ENCODE data around the gene SPAG8.
A peak's percentile ranks its signal among the peaks of the same experiment; 100 is the strongest.

SPAG8 gene

DNA sequence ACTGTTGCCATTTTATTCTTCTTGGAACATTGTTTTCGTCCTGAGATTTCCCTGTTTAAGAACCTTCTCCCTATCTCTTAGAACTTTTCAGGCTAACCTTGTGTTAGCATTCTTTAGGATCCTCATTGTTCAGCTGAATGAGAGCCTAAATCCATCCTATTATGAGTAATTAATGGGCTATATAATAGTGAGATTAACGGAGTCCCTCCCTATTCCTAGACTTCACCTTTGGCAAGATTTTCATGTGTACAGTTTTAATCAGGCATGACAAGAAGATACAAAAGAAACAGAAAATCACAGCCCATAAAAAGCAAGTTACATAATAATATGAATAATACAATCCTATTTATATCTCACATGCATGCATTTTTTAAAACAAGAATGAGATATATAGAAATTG lies 48.9 kb downstream of the SPAG8 start:
- peaks cover 27% of the 10 kb centered on the region for H3K4me1 Mint-ChIP-seq
- TF ChIP-seq, protein P1, sequence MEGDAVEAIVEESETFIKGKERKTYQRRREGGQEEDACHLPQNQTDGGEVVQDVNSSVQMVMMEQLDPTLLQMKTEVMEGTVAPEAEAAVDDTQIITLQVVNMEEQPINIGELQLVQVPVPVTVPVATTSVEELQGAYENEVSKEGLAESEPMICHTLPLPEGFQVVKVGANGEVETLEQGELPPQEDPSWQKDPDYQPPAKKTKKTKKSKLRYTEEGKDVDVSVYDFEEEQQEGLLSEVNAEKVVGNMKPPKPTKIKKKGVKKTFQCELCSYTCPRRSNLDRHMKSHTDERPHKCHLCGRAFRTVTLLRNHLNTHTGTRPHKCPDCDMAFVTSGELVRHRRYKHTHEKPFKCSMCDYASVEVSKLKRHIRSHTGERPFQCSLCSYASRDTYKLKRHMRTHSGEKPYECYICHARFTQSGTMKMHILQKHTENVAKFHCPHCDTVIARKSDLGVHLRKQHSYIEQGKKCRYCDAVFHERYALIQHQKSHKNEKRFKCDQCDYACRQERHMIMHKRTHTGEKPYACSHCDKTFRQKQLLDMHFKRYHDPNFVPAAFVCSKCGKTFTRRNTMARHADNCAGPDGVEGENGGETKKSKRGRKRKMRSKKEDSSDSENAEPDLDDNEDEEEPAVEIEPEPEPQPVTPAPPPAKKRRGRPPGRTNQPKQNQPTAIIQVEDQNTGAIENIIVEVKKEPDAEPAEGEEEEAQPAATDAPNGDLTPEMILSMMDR (IDR thresholded peaks at IDR 0.05) = no peak

GRCh38 chr9:35760651-35761050 lies 51.4 kb downstream of the SPAG8 start:
- Mint-ChIP-seq H3K9me3 (no peaks in the 10 kb centered on the region), H3K36me3 (ENCODE audit: low read depth) (peaks cover 14% of the 10 kb centered on the region), H3K4me3 (no peak overlapping the region), H3K4me1 (peaks cover 39% of the 10 kb centered on the region), H3K27ac (no peak overlapping the region), H3K27me3 (ENCODE audit: low read depth, poor library complexity) (peaks cover 7% of the 10 kb centered on the region)
- DNase-seq = no peak
- TF ChIP-seq, protein P1 (IDR thresholded peaks at IDR 0.05) = no peak

More for the DNA sequence above, 48.9 kb downstream of the SPAG8 start:
- Mint-ChIP-seq H3K27me3 (ENCODE audit: low read depth, poor library complexity) (peaks cover 7% of the 10 kb centered on the region), H3K36me3 (ENCODE audit: low read depth) (peaks cover 9% of the 10 kb centered on the region), H3K9me3 (no peaks in the 10 kb centered on the region), H3K27ac (no peak overlapping the region), H3K4me3 (no peak overlapping the region)
- no peak for DNase-seq

- Mint-ChIP-seq H3K4me3 (peak overlapping the region; percentile 47), H3K9me3 (no peaks in the 10 kb centered on the region), H3K4me1 (peaks cover 39% of the 10 kb centered on the region), H3K36me3 (ENCODE audit: low read depth) (peaks cover 22% of the 10 kb centered on the region), H3K27ac (no peak overlapping the region), H3K27me3 (ENCODE audit: low read depth, poor library complexity) (peaks cover 7% of the 10 kb centered on the region)
- no peak for DNase-seq
- TF ChIP-seq, protein P1 (IDR thresholded peaks at IDR 0.05) = no peak
Observed at GRCh38 chr9:35759795-35760194, 52.3 kb downstream of the SPAG8 start.
